Astrocyte of the cerebellum (primary cell): ENCODE results near the gene TLE3.
"Not testable (repeated sequence)": the region's sequence is repeated elsewhere in the genome, so short reads cannot be mapped to it uniquely, and the experiment has no call there.

Experiments used
- DNase-seq: peaks from one replicate; pipeline ENCODE4 v3.0.0-alpha.2; 2011; ENCODE audit warnings: low read depth
- H3K4me3 ChIP-seq: 2 replicates; pipeline ENCODE4 v1.5.1; 2011; ENCODE audit warnings: mild to moderate bottlenecking, low read depth, low read length, moderate library complexity
- CTCF ChIP-seq: IDR thresholded peaks from 2 replicates; pipeline ENCODE4 v1.5.1; 2012; ENCODE audit warnings: low read length, low read depth, moderate library complexity, mild to moderate bottlenecking; ENCODE audit errors: missing control alignments
- in situ Hi-C: cut with HindIII; loops from 2 replicates; pipeline ENCODE4 v1.10.0; 2017; ENCODE audit warnings: low sequenced_read_pairs

The TLE3 gene

DNA sequence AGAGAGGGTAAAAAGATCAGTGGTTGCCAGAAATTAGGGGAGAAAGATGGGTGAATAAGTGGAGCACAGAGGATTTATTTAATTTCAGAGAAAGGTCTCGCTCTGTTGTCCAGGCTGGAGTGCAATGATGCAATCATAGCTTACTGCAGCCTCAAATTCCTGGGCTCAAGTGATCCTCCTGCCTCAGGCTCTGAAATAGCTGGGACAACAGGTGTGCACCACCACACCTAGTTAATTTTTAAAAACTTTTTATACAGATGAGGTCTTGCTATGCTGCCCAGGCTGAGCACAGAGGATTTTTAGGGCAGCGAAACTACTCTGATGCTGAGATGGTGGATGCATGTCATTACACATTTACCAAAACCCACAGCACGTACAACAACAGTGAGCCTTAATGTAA lies 20.9 kb upstream of the TLE3 start:
- no peak for DNase-seq
- H3K4me3 ChIP-seq: no peak overlapping the region
- in situ Hi-C loops: no loop called here
- TF ChIP-seq CTCF: no peak

DNA sequence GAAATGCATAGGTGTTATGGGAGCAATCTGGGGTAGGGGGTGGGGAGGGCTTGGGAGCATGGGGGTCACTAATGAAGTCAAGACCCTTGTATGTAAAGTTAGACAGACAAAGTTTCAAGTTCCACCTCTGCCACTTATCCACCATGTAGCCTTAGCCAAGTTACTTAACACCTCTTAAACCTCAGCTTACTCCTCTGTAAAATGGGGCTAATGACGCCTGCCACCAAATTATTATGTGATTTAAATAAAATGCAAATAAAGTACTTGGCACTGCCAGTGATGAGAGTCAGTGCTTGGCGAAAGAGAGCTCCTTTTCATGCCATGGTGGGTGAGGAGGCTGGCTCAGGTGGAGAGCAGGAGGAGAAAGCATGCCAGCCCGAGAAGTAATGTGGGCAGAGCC lies 18.6 kb upstream of the TLE3 start:
- no peak for DNase-seq
- TF ChIP-seq CTCF: no peak
- in situ Hi-C loops: no loop called here
- no peak overlapping the region for H3K4me3 ChIP-seq

GRCh38 chr15:70114221-70114620 lies 16.5 kb upstream of the TLE3 start:
- H3K4me3 ChIP-seq: no peak overlapping the region
- no peak for TF ChIP-seq CTCF
- DNase-seq: no peak
- in situ Hi-C loops: no loop called here

DNA sequence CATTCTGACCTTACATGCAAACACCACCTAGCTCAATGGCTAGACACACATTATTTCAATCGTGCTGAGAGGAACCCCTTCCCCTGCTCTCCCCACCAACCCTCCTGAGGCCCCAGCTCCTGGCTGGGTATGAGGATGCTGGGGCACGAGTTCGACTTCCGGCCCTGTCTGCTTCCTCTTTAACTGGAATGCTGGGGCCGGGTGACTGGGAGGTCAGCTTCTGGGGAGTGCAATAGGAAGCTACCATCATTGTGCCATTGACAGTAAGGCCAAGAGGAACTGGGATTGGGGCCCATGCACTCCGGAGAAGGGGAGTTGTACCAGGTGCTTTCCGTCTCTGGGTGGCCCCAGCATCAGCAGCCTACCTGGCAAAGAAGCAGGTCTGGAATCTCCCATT lies 15.6 kb upstream of the TLE3 start:
- H3K4me3 ChIP-seq: no peak overlapping the region
- DNase-seq: no peak
- in situ Hi-C loops: no loop called here
- no peak for TF ChIP-seq CTCF

- DNase-seq, in situ Hi-C loops, H3K4me3 ChIP-seq: not testable (repeated sequence)
These were observed 15.0 kb upstream of the TLE3 start for GRCh38 chr15:70112572-70113303.

GRCh38 chr15:70112074-70112395 lies 14.3 kb upstream of the TLE3 start:
- no peak for DNase-seq
- in situ Hi-C loops: no loop called here
- no peak for TF ChIP-seq CTCF
- no peak overlapping the region for H3K4me3 ChIP-seq

GRCh38 chr15:70111203-70112073 lies 13.7 kb upstream of the TLE3 start:
- no peak overlapping the region for H3K4me3 ChIP-seq
- no peak for TF ChIP-seq CTCF
- peak; percentile 68 for DNase-seq
- in situ Hi-C loops: no loop called here
